ENCODE data around the gene GABRA6.

DNA sequence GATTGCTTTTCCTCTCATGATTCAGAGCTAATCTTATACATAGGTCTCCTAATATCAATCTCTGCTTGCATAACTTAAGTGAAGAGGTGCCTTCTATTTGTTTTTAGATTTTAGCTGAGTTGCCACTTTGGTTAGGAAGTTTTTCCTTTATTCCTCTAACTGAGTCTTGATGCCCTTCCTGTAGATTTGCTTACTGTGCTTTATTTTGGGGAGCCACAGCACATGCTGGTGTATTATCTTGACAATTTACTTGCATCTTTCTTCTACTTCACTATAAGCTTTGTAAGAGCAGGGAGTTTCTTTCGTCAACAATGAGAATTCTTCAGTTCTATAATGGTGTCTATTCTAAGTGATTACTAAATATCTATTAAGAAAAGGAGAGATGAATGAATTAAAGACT, 54.9 kb downstream of the GABRA6 start:
- TF ChIP-seq, protein P1, sequence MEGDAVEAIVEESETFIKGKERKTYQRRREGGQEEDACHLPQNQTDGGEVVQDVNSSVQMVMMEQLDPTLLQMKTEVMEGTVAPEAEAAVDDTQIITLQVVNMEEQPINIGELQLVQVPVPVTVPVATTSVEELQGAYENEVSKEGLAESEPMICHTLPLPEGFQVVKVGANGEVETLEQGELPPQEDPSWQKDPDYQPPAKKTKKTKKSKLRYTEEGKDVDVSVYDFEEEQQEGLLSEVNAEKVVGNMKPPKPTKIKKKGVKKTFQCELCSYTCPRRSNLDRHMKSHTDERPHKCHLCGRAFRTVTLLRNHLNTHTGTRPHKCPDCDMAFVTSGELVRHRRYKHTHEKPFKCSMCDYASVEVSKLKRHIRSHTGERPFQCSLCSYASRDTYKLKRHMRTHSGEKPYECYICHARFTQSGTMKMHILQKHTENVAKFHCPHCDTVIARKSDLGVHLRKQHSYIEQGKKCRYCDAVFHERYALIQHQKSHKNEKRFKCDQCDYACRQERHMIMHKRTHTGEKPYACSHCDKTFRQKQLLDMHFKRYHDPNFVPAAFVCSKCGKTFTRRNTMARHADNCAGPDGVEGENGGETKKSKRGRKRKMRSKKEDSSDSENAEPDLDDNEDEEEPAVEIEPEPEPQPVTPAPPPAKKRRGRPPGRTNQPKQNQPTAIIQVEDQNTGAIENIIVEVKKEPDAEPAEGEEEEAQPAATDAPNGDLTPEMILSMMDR (IDR thresholded peaks at IDR 0.05), result no peak
- TF ChIP-seq EZH2 (IDR thresholded peaks at IDR 0.05), result no peak
